ENCODE data around the gene FIBCD1. TPM values are rescaled to one million over a fixed set of nuclear protein-coding genes. Genes with fewer than 3 reads are reported as not detected.

The FIBCD1 gene
- total and polyA plus RNA-seq, 2 of the 8 experiments (the other 6 are each of a cell fraction or from before 2014, with no cell fraction given) = 6.1 to 8.8 TPM

DNA sequence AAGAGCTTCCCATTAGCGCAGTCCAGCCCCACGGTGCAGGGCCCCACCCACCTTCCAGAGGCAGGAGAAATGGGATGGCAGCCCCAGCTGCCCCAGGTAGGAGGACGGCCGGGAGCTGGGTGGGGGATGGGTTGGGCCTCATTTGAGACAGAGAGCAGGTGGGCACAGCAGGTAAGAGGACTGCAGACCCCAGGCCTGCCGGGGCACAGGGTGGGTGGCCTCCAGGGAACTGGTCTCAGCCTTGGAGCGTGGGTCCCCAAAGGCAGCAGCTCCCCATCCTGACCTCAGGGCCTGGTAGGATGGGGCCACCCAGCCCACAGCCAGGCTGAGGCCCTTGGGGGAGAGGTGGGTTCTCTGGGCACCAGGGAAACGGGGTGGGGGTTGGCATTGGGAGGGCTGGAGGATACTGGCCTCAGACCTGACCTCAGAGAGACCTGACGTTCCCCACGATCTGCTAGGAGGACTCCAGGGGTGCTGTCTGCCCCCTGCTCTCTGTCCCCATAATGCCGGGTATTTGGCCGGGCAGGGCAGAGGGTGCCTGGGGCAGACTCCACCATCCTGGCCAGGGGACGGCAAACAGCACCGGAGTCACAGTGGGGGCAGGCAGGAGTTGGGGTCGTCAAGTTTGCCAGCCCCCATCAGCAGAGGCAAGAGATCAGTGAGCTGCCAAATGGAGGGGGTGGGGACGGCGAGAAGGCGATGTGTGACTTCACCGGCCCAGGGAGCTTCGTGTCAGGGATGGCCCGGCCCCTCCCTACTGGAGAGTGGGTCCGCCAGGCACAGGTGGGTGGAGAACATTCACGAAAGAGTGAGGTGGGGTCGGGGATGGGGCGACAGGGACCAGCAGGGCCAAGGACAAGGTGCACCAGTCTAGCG lies 35.6 kb downstream of the FIBCD1 start:
- Histone ChIP-seq H3K23me2 (ENCODE audit: low read depth, low read length) (no peaks in the 10 kb centered on the region), H4K8ac (ENCODE audit: extremely low read depth, insufficient read depth, low read length) (no peak overlapping the region), H3K36me3 (ENCODE audit: control insufficient read depth in 2 of 4, insufficient read depth in 4 of 4, low read length in 3 of 4) (no peaks in the 10 kb centered on the region), H3K4me2 (ENCODE audit: insufficient read depth in 1 of 2, low read depth in 2 of 2, low read length in 2 of 2) (no peak overlapping the region), H2AFZ (ENCODE audit: low read length) (no peak overlapping the region), H3K79me1 (ENCODE audit: low read depth, low read length) (no peaks in the 10 kb centered on the region), H4K20me1 (replicated peaks in 1 of 2; ENCODE audit: control insufficient read depth in 1 of 2, insufficient read depth in 2 of 2, low read length in 2 of 2) (peaks cover 0 to 2% of the 10 kb centered on the region in 2 experiments), H2BK20ac (ENCODE audit: low read length) (no peak overlapping the region), H3K56ac (replicated peaks; ENCODE audit: insufficient read length, low read depth, low read length) (no peak overlapping the region), H3K9me3 (ENCODE audit: insufficient read depth in 2 of 2, low read depth in 1 of 2, low read length in 1 of 2) (no peaks in the 10 kb centered on the region), H4K5ac (ENCODE audit: insufficient read length, low read depth, low read length) (no peak overlapping the region), H4K91ac (replicated peaks; ENCODE audit: insufficient read length, low read length) (no peak overlapping the region), H3K23ac (ENCODE audit: insufficient read length) (no peak overlapping the region), H3K9ac (replicated peaks in 1 of 4; ENCODE audit: extremely low read depth in 1 of 4, low read depth in 3 of 4, low read length in 3 of 4) (no peak overlapping the region), H3K14ac (ENCODE audit: insufficient read length) (no peak overlapping the region), H2BK5ac (ENCODE audit: low read depth, low read length) (no peak overlapping the region), H3K4me1 (replicated peaks in 1 of 4; ENCODE audit: control insufficient read depth in 3 of 4, insufficient read depth in 4 of 4, low read length in 3 of 4) (no peaks in the 10 kb centered on the region), H2BK120ac (replicated peaks; ENCODE audit: low read depth, low read length) (no peak overlapping the region), H2BK15ac (ENCODE audit: low read length) (no peak overlapping the region), H2BK12ac (ENCODE audit: low read depth, low read length) (no peak overlapping the region), H3K79me2 (ENCODE audit: control insufficient read depth in 1 of 2, insufficient read depth in 2 of 2, low read length in 2 of 2) (no peaks in the 10 kb centered on the region), H3K4ac (replicated peaks; ENCODE audit: insufficient read length, low read depth, low read length) (peak overlapping the region; percentile 53), H3K27ac (ENCODE audit: low read depth, low read length) (no peak overlapping the region), H3K4me3 (ENCODE audit: extremely low read depth in 1 of 4, insufficient read depth in 2 of 4, low read depth in 3 of 4, low read length in 4 of 4) (no peak overlapping the region), H3K27me3 (replicated peaks in 1 of 4; ENCODE audit: control insufficient read depth in 3 of 4, extremely low read depth in 1 of 4, insufficient read depth in 3 of 4, low read length in 3 of 4) (no peaks in the 10 kb centered on the region), H2AK5ac (ENCODE audit: low read depth, low read length) (no peak overlapping the region), H3K18ac (ENCODE audit: extremely low read depth, low read length) (no peak overlapping the region; the same call in 1 of the 2 replicates)
- WGBS, 2 experiments (ENCODE audit: extremely low coverage in 1 of 2, insufficient coverage in 1 of 2, insufficient read length in 1 of 2, insufficient replicate concordance in 2 of 2, low coverage in 1 of 2, low lambda C conversion rate in 2 of 2, missing lambda C conversion rate in 1 of 2) = 83% methylated on average over 20 of the region's 25 CpGs; no CpG with 5 or more reads in 1 of the 2 experiments
- FAIRE-seq (no peak), DNase-seq (ENCODE audit: low read depth in 1 of 2, low spot score in 2 of 2) (no peak)
- ChIA-PET POLR2A (ENCODE audit: partially characterized antibody) (interaction anchor here (0.6 to 1.1 kb wide), 2 partner anchors 34 to 84 kb away, joined by 3 to 4 read pairs; no protein-coding TSS in a partner anchor), CTCF (ENCODE audit: partially characterized antibody) (interaction anchor here (1.1 to 2.4 kb wide), 3 partner anchors 10 to 95 kb away, joined by 5 to 13 read pairs (median 7); no protein-coding TSS in a partner anchor)
- TF ChIP-seq MAX (IDR thresholded peaks at IDR 0.05) (no peak), CHD1 (IDR thresholded peaks at IDR 0.05; ENCODE audit: low read depth, low read length) (no peak), BRCA1 (IDR thresholded peaks at IDR 0.05; ENCODE audit: low read depth, low read length) (no peak), SIRT6 (IDR thresholded peaks at IDR 0.05; ENCODE audit: low read length) (no peak), TBP (IDR thresholded peaks at IDR 0.05; ENCODE audit: low read depth, low read length) (no peak), ATF2 (IDR thresholded peaks at IDR 0.05; ENCODE audit: low read length) (no peak), EZH2 (IDR thresholded peaks at IDR 0.05; ENCODE audit: low read depth, low read length, severe bottlenecking) (no peak), JUN (IDR thresholded peaks at IDR 0.05; ENCODE audit: low read depth, low read length) (no peak), ATF3 (IDR thresholded peaks at IDR 0.05; ENCODE audit: insufficient read depth, low read depth, low read length) (no peak)
